DMS53 treated with DMSO at 0.1 percent for 48 hours (cell line): ENCODE results near the gene DENND5A.
"Not testable (repeated sequence)": the region's sequence is repeated elsewhere in the genome, so short reads cannot be mapped to it uniquely, and the experiment has no call there.

Source experiments
- DNase-seq: peaks from one replicate; lab custom pipeline; 2025; ENCODE audit not compliant: unreplicated experiment; lab: John Stamatoyannopoulos, UW

Gene DENND5A

DNA sequence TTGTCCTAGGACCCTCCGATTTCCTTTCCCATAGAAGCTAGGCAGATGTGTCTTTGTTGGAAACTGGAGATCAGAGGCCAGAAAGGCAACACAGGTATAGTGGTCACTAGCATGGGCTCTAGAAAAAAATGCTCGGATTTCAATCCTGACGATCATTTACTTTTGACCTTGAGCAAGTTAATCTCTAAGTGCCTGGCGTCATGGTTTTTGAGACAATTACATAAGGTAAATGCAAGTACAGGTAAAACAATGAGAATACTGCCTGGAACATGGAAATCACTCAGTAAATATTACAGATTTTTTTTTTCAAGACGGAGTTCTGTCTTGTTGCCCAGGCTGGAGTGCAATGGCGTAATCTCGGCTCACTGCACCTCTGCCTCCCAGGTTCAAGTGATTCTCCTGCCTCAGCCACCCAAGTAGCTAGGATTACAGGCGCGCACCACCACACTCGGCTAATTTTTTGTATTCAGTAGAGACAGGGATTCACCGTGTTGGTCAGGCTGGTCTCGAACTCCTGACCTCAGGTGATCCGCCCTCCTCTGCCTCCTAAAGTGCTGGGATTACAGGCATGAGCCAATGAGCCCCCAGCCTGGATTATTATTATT is 1.1 kb upstream of the DENND5A start:
- no peak for DNase-seq

DNA sequence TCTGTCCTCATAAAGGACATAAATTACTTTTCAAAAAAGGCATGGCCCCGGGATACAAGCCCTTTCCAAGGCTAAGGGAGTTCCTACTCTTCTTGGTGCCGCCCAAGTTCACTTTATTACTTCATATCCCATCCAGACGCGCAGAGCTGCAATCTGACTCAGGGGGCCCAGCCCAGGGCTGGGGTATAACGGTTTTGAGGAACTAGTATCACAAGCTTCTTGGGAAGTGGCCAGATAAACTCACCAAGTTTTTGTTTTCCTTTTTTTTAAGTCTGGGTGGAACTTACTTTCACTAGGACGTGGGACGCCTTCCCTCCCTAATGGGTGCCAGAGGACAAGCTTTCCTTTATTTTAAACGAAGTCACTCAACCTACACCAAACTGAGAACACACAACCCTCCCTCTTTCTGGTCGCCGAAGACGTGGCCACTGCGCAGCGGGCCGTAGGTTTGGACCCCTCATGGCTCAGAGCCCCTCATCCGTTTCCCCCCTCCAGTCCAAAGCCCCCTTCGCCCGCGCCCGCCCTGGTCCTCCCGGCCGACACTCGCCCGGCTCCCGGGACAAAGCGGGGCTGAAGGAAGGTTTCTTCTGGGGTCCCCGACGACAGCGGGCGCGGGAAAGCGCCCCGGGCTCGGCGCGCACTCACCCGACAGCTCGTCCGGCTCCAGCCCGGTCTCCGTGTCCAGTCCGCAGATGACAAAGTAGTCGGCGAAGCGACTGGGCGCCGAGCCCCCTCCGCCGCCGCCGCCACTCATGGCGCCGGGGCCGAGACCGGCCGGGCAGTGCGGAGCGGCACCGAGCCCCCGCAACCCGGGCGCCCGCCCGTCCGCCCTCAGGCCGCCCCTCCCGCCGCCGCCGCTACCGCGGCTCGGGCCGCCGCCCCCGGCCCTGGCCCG is 587 bp downstream of the DENND5A start:
- DNase-seq: no peak

- DNase-seq: no peak
These were observed 1.3 kb downstream of the DENND5A start for GRCh38 chr11:9263840-9264315.

GRCh38 chr11:9260838-9261146 is 4.4 kb downstream of the DENND5A start:
- DNase-seq: not testable (repeated sequence)

DNA sequence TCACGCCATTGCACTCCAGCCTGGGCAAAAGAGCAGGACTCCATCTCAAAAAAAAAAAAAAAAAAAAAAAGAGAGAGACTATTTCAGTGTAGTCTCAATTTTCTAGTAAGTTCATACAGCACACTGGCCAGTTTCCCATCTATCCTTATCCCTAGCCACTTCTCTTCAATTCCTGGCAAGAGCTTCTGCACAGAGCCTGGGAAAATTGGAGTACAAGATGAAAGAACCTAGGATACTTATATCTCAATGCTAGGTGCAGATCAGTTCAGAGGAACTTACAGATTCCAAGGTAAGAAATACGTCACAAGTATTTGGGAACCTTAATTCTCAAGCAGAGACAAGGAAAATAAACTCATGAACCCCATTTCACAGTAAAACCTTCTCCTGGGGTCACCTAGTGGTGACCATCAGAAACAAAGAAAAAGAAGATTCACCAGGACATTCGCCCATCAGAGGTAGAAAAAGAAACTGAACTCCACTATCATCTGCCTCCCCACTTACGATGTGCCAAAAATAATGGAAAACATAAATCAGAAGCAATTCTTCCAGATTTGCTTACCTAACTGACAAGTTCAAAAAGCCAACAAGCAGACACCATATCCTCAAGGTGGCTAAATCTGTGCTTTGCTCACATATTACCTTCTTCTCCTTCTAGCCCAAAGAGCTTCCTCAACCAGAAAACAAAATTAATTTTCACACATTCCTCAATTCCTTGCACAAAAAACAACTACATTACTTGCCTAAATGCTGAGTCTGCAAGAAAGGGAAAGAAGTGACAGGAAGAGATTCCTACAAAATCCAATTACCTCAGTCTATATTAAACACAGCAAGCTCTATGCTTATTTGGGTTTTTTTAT is 4.9 kb downstream of the DENND5A start:
- no peak for DNase-seq

DNA sequence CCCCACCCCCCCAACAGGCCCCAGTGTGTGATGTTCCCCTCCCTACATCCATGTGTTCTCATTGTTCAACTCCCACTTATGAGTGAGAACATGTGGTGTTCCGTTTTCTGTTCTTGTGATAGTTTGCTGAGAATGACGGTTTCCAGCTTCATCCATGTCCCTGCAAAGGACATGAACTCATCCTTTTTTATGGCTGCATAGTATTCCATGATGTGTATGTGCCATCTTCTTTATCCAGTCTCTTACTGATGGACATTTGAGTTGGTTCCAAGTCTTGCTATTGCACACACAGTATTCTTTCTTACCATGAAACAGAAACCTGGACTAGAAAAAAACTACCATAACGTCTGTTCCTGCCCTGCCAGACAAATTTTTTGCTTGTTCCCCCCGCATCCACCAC is 6.9 kb downstream of the DENND5A start:
- DNase-seq: not testable (repeated sequence)

DNA sequence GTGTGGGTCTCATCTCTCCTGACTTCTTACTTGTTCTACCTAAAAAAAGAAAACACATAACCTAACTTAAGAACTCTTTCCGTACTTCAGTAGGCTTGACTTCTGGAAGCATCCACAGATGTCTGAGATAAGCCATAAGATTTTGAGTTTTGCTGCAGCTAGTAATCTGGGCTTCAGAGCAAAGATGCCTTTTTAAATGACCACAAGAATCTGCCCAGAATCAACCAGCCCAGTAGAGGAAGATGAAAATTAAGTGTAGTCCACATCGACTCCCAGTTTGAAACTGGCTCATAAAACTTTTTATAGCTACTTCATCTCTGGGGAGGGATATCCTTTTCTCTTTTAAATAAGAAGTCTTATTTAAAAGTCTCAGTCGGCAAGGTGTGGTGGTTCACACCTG is 10.7 kb downstream of the DENND5A start:
- DNase-seq: no peak

GRCh38 chr11:9253086-9253485 is 12.1 kb downstream of the DENND5A start:
- DNase-seq: no peak

DNA sequence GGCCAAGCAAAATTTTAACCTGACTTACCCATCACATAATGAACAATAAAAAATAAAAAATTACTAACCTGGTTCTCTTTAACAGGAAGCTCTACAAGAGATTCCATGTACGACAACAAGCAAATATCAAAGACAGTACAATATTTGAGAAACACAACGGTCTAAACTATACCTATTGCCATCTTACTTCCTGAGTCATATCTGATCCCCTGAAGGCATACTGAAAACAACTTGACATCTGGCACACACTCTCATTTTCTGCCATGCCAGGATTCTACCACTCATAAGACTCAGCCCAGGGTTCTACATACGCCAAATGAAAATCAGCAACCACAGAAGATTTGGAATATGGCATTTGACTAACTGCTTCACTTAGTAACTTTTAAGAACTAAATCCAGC is 13.8 kb downstream of the DENND5A start:
- DNase-seq: no peak

GRCh38 chr11:9250139-9250582 is 15.0 kb downstream of the DENND5A start:
- DNase-seq: no peak

DNA sequence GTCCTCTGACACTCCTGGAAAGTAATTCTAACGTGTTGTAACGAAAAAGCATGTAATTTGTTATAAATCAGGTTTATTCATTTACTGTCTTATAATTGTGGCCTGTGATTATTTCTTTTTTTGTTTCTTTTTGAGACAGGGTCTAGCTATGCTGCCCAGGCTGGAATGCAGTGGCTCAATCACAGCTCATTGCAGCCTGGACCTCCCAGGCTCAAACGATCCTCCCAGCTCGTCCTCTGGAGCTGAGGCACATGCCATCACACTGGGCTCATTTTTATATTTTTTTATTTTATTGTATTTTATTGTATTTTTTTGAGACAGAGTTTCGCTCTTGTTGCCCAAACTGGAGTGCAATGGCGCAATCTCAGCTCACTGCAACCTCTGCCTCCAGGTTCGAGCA is 15.9 kb downstream of the DENND5A start:
- no peak for DNase-seq

DNA sequence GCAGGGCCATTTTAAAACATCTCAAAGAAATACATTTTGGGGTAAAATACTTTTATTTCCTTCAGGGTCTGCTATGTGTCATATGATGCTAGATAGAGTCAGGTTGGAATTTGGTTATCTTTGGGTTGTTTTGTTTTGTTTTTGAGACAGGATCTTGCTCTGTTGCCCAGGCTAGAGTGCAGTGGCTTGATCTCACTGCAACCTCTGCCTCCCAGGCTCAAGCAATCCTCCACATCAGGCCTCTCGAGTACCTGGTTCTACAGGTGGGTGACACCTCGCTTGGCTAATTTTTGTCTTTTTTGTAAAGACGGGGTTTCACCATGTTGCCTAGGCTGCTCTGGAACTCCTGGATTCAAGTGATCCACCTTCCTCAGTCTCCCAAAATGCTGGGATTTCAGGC is 17.3 kb downstream of the DENND5A start:
- DNase-seq: no peak

DNA sequence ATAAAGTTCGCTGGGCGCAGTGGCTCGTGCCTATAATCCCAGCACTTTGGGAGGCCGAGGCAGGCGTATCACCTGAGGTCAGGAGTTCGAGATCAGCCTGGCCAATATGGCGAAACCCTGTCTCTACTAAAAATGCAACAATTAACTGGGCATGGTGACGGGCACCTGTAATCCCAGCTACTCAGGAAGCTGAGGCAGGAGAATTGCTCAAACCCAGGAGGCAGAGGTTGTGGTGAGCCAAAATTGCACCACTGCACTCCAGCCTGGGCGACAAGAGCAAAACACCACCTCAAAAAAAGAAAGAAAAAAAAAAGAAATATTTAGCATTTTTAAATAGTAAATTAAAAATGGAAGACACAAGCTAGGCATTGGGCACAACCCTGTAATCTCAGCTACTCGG is 28.9 kb downstream of the DENND5A start:
- DNase-seq: not testable (repeated sequence)

DNA sequence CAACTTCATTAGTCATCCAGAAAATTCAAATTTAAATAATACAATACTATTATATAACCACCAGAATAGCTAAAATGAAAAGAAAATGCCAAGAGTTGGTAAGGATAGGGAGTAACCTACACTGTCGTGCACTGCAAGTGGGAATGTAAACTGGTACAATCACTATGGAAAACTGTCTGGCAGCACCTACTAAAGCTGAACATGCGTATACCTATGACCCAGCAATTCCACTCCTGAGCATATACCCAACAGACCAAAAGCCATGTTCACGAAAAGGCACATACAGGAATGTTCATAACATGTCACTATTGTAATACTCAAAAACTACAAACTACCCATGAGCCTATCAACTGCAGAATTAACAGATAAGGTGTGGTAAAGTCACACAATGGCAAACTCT is 32.7 kb downstream of the DENND5A start:
- DNase-seq: no peak

DNA sequence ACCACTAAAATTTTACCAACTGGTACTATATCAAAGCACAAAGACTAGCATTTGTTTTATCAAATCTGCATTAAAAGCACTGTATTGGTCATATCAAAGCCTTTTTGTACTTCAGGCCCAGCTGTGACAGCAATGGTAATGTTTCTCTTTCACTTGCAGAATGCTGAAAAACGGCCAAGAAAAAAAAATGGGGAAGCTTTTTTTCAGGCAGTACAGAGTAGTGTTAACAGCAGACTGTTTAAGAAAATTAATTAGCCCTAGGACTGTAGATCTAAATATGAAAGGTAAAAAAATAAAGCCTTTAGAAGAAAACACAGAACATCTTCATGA is 33.3 kb downstream of the DENND5A start:
- DNase-seq: no peak

- DNase-seq: no peak
These were observed 34.9 kb downstream of the DENND5A start for GRCh38 chr11:9230296-9230695.

GRCh38 chr11:9228091-9228490 is 37.1 kb downstream of the DENND5A start:
- DNase-seq: no peak

- no peak for DNase-seq
These were observed 39.3 kb downstream of the DENND5A start for GRCh38 chr11:9225748-9226298.

- no peak for DNase-seq
These were observed 42.5 kb downstream of the DENND5A start for GRCh38 chr11:9222654-9223053.

DNA sequence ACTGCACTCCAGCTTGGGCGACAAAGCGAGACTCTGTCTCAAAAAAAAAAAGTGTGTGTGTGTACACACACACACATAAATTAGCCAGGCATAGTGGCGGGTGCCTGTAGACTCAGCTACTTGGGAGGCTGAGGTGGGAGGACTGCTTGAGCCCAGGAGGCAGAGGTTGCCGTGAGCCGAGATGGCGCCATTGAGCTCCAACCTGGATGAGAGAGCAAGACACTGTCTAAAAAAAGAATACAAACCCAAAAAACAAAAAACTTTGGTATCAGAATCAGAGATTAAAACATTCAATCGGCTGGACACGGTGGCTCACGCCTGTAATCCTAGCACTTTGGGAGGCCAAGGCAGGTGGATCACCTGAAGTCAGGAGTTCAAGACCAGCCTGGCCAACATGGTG is 44.3 kb downstream of the DENND5A start:
- DNase-seq: not testable (repeated sequence)

- no peak for DNase-seq
These were observed 45.6 kb downstream of the DENND5A start for GRCh38 chr11:9219572-9219971.
